Activated T-cell treated with anti-CD3 and anti-CD28 coated beads for 4 hours (primary cell): ENCODE results near the gene IL21R.

ENCODE experiments used
- DNase-seq: peaks from one replicate; pipeline ENCODE4 v3.0.0-alpha.2; 2020

Gene IL21R

DNA sequence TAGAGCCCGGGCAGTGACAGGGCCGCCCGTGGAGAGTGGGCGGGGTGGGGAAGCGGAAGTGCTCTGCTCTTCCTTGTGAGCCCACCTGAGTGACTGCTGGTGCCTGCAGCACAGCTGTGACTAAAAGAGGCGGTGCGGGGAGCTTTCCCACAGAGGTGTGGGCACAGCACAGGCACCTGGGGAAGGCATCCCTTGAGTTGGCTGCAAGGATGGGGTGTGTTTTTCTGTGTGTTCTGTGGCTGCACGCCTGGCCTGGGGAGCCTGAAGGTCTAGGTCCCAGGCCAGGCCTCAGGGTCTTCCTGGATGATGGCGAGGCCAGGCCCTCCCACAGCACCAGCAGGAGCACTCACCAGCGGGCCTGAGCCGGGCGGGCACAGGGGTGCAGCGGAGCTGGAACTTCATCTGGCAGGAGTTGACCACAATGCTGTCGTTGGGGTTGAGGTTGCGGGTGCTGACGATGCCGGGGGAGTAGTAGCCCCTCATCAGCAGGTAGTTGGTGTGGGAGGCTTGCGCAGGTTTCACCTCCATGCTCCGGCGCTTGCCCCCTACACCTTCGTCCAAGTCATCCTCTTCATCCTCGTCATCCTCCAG is 67.1 kb downstream of the IL21R start:
- no peak for DNase-seq

DNA sequence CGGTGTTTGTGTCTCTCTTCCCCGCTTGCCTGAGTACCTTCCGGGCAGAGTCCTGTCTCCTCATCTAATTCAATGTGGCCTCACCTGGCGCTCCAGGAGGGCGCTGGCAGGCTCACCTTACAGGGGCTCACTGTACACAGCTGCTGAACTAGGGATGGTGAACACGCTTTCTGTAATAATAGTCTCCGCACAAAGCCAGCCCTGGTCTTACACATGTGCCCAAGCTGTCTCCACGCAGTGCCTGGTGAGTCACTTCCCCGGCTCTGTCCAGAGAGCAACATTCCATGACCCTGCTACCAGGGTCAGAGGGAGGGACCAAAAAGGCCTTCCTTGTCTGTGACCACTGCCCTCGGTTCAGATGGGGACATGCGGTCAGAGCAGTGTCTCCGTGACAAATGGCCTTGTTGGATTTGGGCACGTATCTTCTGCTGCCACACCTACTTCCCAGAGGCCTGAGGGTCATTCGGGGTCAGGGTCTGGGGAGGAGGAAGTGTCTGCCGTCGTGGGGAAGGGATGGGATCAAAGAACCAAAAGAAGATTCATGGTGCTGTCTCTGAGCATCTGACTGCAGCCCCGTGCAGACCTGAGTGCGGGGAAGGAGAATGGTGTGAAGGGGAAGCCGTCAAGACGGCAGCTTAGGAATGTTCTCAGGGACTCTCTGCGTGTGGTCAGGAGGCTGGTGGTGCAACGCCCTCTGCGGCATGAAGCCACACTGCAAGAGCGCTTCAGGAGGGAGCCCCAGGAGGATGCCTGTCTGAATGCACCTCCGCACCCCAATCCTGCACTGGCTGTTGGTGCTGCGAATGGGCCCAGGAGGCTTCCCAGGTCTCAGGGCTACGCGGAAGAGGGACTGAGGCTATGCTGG is 68.8 kb downstream of the IL21R start:
- DNase-seq = no peak

DNA sequence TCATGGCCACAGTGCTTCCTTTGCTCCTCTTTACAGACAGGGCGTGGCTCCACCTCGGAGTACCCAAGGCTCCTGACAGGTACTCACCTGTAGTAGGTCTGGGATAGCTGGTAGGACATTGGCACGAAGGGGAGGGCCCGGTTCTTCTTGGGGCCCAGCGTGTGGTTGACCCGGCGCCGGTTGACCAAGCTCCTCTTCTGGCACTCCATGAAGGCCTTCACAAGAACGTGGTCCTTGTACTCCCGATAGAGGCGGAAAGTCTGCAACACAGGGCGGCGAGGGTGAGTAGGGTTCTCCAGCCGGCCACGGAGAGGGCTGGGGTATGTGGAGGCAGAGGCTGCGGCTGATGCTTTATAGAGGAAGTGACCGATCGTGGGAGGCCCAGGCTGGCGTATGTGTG is 69.7 kb downstream of the IL21R start:
- no peak for DNase-seq

DNA sequence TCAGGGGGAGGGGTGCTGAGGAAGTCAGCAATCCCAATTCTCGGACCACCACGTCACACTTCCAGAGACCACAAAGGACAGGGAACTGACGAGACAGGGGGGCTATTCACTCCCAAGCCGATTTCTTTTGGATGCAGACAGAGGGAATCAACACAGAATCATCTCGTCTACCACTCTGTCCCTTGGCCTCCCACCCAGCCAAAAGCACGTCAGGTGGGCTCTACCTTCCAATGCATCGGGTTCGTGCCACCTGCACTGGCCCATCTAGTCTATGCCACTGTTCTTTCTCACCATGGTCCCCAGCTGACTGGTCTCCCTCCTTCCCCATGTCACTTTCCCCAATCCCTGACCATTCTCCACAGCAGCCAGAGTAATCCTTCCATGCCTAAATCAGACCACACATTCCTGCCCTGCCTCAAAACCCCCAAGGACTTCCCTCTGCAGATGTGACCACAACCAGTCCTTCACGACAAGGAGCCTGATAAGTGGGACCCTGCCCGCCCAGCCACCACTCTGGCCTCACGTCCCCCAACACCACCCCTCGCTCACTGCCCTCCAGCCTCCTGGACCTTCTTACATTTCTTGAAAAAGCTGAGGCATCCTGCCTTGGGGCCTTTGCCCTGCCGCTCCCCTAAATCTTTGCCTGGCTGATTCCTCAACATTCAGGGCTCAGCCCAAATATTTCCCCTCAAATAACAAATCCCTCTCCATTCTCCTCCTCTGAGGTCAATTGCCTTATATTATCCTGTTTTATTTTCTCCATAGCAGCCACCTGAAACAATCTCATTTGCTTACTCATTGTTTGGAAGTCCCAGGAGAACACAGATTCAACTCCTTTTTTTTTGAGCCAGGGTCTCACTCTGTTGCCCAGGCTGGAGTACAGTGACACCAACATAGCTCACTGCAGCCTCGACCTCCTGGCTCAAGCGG is 70.4 kb downstream of the IL21R start:
- no peak for DNase-seq

DNA sequence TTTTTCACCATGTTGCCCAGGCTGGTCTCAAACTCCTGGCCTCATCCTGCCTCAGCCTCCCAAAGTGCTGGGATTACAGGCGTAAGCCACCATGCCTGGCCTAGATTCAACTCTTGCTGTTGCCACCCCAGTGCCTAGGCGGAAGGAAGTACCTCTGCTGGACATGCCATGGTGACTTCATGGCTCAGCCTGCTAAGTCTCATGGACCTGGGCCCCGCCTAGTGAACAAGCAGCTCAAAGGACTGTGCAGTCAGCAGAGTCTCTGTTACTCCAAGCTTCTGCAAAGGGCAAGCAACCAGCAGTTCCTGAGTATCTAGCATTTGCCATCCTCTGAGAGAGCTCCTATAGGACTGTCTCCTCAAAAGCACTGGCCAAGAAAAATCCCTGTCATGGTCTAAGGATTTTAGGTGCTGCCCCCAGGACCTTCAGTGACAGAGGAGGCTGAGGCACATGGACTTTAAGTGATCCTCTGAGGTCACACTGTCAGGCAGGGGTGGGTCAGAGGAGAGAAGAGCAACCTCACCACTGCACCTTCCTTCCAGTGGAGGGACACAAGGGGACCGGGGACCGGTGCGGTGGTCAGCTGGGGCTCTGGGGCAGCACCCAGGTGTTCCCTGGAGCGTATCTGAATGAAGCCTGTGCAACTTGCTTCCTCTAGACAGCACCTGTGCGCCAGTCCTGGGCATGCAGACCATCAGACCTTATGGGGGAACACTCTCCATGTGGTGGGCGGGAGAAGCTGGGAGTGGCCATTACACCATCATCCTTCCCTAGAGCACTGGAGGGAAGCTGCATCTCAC is 71.3 kb downstream of the IL21R start:
- no peak for DNase-seq

DNA sequence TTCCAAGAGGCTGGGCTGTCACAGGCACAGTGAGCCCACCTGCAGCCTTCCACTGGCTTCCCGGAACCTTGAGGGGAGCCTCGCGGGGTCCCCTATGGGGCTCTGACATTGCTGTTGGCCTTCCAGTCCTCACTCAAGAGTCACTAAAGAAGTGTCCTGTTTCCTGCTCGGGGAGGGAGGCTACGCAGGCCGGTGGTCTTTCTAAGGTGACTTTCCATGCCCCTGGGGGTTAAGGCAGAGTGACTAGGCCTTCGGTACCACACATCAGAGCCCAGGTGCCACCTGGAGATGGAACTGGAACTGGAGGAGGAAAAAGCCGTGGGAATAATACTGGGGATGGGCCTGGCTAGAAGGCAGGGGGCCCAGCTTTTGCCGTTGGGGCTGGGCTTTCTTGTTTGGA is 72.1 kb downstream of the IL21R start:
- no peak for DNase-seq

DNA sequence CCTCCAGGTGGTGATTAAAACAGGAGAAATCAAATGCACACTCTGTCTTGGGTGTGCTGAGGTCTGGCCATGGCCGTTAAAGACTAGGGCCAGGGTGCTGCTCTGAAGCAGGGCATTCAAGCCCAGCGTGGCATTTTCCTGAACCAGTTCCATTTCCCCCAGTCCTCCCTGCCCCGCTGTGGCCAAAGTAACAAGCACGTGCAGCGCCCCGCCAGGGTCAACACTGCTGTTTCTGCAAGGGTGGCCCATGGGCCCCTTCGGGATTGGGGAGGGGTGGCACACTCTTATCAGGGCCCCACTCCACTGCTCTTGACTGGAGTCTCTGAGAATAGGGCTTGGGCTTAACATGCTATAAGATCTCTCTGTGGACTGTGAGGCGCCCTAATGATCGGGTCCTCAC is 72.9 kb downstream of the IL21R start:
- DNase-seq = no peak

DNA sequence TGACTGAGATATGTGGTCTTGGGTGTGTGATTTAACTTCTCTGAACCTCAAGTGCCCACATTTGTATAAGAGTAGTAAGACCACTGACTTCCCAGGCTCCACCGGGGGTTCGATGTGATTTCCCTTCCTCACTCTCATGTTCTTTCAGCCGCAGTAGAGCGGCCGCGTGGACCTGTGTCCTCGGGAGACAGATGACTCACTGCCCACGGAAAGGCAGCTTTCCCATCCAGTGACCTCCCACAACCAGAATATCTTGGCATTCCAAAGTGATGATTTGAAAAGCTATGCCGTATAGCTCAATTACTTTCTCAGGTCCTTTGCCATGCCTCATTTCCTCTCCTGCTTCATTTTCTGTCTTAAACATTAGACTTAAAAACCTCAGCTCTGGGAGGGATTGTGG is 73.6 kb downstream of the IL21R start:
- DNase-seq = no peak

DNA sequence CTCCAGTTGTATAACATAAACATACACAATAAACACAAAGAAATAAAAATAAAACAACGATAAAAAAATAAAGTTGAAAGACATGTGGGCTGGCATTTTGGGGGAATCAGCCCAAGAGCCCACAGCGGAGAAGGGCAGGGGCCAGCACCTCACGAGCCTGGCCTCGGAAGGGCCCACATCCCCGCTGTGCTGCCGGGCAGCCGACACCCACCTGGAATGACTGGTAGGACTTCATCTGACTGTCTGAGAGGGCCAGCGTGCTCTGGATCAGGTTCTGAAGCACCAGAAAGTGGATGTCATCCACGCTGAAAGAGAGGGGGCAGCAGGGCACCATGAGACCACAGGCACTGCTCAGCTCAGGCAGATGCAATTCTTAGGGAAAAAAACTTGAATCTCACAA is 74.3 kb downstream of the IL21R start:
- DNase-seq = no peak

DNA sequence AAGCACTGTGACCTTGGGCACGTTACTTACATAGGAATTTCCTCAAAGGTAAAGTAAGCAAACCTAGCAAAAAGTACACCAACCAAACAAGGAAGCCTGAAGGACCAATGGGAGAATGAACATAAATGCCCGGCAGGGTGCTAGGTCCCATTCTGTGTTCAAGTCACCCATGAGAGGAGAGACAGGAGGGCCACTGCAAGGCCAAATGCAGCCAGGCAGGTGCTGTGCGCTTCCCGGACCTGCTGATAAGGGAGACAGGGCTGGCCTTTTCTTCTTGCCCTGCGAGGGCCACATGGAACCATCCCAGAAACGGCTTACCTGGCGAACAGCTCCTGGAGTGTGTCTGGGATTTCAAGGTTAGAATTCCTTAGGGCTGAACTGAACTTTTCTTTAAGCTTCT is 78.8 kb downstream of the IL21R start:
- DNase-seq = no peak

DNA sequence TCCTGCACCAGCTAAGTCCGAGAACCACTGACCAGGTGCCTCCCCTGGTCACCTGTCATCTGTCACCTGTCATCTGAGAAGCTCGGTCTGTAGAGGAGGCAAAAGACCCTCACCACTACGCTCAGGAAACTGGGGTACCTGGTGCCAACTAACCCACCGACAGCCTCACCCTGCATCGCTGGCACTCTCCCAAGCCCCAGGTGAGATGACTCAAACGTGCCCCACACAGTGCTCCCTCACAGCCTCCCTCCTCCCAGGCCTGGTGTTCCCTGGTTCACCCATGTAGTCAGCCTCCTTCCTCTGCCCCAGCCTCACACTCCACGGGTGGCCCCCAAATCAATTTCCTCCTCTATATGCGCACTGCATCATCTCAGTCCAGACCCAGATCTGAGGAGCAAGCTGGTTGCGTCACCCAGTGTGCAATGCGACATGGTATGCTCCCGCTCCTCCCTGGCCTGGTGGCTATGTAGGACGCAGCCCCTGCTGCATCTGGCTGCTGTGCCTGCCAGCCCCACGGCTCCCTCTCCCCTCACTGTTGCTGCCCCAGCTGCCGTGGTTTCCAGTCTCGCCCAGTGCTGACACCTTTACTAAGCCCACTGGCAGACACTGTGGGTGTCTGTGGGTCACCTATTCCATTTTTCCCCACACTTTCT is 79.4 kb downstream of the IL21R start:
- DNase-seq = no peak

DNA sequence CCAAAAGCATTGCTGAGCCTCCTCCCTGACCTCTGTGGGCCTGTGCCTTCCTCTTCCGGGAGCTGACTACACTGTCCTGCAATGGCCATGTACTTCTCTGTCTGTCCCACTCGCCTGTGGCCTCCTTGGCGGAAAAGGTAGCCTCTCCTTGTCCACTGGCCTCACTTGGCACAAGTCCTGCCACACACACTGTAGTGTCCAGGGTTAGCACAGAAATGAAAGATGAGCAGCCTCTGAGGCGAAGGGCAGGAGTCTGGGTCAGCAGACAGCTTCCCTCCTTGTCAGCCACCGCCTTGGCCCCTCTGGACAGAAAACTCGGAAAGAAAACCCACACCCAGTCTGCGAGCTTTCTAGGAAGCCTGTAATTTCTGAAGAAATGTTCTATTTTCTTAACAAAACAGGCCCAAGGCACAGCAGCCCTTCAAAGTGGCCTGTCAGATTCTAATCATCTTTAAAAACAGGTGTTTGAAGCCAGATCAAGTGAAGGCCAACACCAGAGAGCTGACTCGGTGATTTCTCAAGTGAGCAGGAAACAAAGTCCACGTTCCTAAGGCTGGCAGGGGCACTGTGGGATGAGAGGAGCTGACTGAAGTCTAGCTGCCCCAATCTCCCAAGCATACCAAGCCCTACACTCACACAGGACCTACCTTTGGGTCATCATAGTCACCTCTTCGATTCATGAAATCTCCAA is 80.6 kb downstream of the IL21R start:
- no peak for DNase-seq

DNA sequence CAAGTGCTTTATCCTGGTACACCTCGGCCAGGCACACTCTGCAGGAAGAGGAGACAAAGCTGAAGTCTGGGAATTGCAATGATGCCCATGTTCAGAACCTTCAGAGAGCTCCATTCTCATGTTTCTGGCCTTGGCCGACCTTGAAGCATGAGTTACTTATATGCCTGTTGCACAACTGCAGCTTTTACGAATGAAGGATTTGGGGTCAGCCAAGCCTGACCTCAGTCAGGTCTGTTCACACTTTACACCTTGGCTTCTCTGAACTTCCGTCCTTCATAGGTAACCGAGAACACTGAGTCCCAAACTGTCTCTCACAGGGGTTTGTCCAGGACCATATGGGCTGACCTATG is 81.1 kb downstream of the IL21R start:
- no peak for DNase-seq

DNA sequence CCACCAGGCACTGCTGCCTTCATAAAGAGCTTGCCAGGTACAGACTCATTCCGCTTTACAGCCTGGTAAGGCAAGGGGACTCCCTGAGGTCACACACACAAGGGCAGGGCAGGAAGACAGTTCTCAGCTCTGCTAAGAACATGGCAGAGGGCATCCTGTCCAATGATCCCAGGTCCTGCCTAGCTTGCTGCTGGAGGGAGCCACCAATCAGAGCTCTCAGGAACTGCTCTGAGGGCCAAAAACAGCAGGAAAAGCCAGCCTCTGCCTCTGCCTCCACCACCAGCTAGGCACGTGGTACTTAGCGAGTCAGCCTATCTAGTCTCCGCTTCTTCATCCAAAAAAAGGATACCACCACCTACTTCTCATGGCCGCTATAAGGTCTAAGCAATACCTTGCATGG is 81.7 kb downstream of the IL21R start:
- DNase-seq = no peak

DNA sequence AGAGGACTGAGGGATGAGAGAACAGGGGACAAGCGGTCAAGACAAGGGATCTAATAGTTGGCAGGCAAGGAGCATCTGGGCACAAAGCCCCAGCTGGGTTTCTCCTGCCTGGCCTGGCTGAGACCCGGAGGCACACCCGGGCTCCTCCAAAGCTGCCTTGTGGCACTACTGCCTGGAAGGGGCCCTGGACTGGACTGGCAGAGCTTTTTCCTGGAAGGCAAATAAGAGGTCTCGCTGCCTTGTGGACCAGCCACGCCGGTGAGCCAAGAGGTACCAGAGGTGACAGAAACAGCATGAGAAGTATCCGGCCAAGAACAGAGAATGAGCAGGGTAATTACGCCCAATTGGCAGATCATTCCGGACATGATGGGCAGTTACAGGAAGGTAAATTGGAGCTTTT is 83.2 kb downstream of the IL21R start:
- no peak for DNase-seq

DNA sequence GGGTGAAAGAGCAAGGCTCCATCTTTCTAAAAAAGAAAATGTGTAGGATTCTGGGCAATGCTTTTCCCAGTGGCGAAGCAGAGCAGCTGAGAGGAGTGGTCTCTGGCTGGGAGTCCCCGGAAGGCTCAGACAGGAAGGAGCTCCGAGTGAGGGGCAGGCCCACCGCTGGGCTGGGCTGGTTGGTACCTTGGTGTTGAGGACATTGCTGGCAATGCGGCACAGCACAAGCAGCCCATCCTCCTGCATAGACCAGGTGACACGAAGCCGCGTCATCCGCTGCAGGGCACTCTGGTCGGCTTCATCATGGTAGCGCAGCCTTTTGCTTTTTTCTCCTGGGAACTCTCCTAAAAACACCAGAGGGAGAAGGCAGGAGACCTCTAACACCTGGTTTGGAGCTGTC is 83.8 kb downstream of the IL21R start:
- no peak for DNase-seq

DNA sequence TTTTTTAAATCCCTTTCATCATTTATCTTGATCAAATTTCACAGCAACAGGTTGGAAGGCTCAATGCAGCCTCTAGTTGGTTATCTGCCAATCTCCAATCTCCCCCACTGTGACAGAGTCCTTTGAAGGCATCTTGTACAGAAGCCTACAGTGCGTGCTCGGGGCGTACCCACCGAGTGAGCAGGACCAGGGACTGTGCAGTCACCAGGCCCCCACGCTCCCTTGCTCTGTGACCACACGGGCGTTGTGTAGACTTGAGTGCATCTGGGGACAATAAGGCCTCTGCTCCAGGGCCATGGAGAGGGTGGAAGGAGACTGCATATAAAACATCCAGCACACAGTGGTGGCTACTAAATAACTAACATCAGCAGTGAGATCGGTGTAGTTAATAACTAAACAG is 84.4 kb downstream of the IL21R start:
- DNase-seq = no peak

DNA sequence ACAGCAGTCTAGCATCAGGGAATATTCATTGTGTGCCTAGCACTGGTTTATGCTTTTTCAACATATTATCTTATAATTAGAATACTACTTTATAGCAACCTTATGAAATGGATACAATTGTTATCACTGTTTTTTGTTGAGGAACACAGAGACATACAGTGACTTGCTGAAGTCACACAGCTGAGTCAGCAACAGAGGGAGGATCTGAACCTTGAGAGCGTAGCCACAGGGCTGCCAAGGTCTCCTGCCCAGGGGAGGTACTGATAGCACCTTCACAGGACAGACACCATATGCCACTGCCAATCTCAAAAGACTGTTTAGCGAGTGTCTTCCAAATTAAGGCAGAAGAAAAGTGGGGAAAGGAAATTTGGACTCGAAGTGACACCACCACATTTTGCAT is 84.8 kb downstream of the IL21R start:
- no peak for DNase-seq

DNA sequence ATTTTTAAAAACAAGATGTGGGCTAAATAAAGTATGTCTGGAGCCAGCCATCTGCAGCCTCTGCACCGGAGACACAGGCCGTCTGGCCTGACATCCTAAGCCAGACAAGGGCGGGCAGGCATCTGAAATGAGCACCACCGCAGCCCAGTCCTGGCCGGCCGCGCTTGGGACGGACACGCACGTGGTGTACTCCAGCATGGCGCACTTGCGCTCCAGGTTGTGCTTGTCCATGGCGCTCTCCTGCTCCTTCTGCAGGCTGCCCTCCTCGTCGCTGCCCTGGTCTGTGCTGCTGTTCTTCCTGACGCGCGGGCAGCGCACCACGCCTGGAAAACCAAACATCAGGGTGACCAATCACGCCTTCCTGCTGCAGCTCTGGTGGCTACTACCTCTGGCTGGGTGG is 87.4 kb downstream of the IL21R start:
- no peak for DNase-seq

DNA sequence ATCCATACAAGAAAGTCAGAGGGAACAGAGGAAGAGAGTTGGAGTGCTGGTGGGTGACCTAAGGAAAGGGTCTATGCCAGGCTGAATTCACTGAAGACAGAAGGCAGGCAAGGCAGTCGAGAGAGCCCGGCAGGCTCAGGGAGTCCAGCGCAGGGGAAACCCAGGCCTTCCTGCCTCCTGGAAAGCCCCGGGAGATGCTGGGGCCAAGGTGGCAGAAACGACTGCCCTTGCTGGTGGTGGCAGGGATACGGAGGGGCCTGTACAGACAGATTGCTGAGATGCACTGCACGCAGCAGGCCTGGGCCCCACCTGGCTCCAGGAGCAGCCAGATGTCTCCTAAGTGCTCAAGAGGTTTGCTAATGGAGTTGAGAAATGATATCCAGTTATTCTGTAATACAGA is 87.9 kb downstream of the IL21R start:
- no peak for DNase-seq

DNA sequence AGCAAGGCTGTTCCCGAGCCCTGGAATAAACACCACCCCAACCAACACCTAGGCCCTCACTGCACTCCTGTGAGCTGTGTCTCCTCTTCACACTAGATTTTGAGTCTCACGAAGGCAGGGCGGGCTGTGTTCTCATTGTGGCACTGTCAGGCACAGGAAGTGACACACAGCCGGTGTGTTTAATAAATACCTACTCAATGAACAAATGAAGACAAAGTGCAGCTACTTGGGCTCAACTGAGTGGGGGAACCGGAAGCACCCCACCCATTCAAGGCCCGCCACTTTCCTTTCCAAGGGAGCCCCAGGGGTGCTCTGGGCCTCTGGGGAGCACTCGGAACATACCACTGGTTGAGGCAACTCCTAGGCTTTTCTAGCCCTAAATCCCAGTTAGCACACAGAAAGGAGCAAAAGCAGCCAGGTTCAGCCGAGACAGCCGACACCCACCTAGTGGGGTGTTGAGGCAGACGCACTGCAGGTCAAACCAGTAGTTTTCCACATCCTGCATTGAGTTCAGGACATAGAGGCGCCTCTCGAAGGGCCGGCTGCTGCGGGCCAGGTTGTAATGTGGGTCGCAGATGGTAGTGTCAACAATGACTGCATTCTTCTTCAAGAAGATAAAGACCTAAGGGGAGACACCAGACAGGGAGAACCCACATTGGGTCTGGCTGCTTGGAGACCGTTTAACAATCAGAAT is 90.1 kb downstream of the IL21R start:
- no peak for DNase-seq
